SKM-1 treated with dmso at 0.1 percent for 144 hours (cell line): ENCODE measurements around the gene ABHD12B.
"Not testable (repeated sequence)": the region's sequence is repeated elsewhere in the genome, so short reads cannot be mapped to it uniquely, and the experiment has no call there.

Source experiments
- DNase-seq: peaks from one replicate; lab custom pipeline; 2025; ENCODE audit not compliant: unreplicated experiment; lab: John Stamatoyannopoulos, UW

ABHD12B gene

GRCh38 chr14:50892255-50892654 lies 20.4 kb downstream of the ABHD12B start:
- no peak for DNase-seq

- not testable (repeated sequence) for DNase-seq
These were observed 24.6 kb downstream of the ABHD12B start for GRCh38 chr14:50896421-50896820.

GRCh38 chr14:50897005-50897404 lies 25.2 kb downstream of the ABHD12B start:
- not testable (repeated sequence) for DNase-seq

GRCh38 chr14:50897658-50898175 lies 25.9 kb downstream of the ABHD12B start:
- no peak for DNase-seq

- no peak for DNase-seq
These were observed 29.5 kb downstream of the ABHD12B start for GRCh38 chr14:50901361-50901760.

GRCh38 chr14:50904719-50905118 lies 32.9 kb downstream of the ABHD12B start:
- no peak for DNase-seq

- no peak for DNase-seq
These were observed 34.6 kb downstream of the ABHD12B start for GRCh38 chr14:50906326-50907065.

- DNase-seq = no peak
These were observed 38.9 kb downstream of the ABHD12B start for GRCh38 chr14:50910495-50911420.

- no peak for DNase-seq
These were observed 45.6 kb downstream of the ABHD12B start for GRCh38 chr14:50917449-50917848.

- not testable (repeated sequence) for DNase-seq
These were observed 47.7 kb downstream of the ABHD12B start for GRCh38 chr14:50919524-50919923.

- DNase-seq = no peak
These were observed 48.8 kb downstream of the ABHD12B start for GRCh38 chr14:50920482-50921230.

GRCh38 chr14:50922803-50923202 lies 51.0 kb downstream of the ABHD12B start:
- no peak for DNase-seq

- no peak for DNase-seq
These were observed 52.4 kb downstream of the ABHD12B start for GRCh38 chr14:50924236-50924635.

GRCh38 chr14:50924843-50925242 lies 53.0 kb downstream of the ABHD12B start:
- no peak for DNase-seq

- peak; percentile 38 for DNase-seq
These were observed 55.1 kb downstream of the ABHD12B start for GRCh38 chr14:50926851-50927386.

- peak; percentile 85 for DNase-seq
These were observed 56.3 kb downstream of the ABHD12B start for GRCh38 chr14:50928002-50928635.

- DNase-seq = no peak
These were observed 57.7 kb downstream of the ABHD12B start for GRCh38 chr14:50929506-50929905.

- no peak for DNase-seq
These were observed 59.7 kb downstream of the ABHD12B start for GRCh38 chr14:50931559-50931958.

GRCh38 chr14:50932156-50932555 lies 60.3 kb downstream of the ABHD12B start:
- DNase-seq = no peak
